Prostate gland (tissue), 2 donors: ENCODE measurements around the gene CDC34. TPM values are rescaled to one million over a fixed set of nuclear protein-coding genes. Genes with fewer than 3 reads are reported as not detected.

Source experiments
- DNase-seq: peaks from one replicate; pipeline ENCODE4 v3.0.0-alpha.2; 2019; ENCODE audit warnings: low spot score
- H3K27ac ChIP-seq, 2 donors: fragments of 200-600 bp; sonication (generic); 2 replicates each; pipeline ENCODE4 v1.5.1; 2017 to 2019
- H3K27me3 ChIP-seq: fragments of 200-600 bp; sonication (generic); replicated peaks from 2 replicates; pipeline ENCODE4 v1.5.1; 2019; ENCODE audit not compliant: insufficient read depth
- H3K36me3 ChIP-seq, 2 donors: fragments of 200-600 bp; sonication (generic); 1 replicate in 1 of 2; 2 replicates in 1 of 2; pipeline versions ENCODE4 v1.5.1 to v1.8.1; 2017 to 2019
- H3K4me1 ChIP-seq: fragments of 200-600 bp; sonication (generic); replicated peaks from 2 replicates; pipeline ENCODE4 v1.5.1; 2019
- H3K4me3 ChIP-seq, 2 donors: fragments of 200-600 bp; sonication (generic); 2 replicates each; pipeline ENCODE4 v1.5.1; 2017 to 2019
- H3K9me3 ChIP-seq: fragments of 200-600 bp; sonication (generic); 2 replicates; pipeline ENCODE4 v1.5.1; 2017
- CTCF ChIP-seq, 4 experiments: fragments of 200-600 bp in 2 of 4; fragments of 450-650 bp in 2 of 4; sonication (generic) in 2 of 4; IDR thresholded peaks; 1 replicate in 3 of 4; 2 replicates in 1 of 4; pipeline ENCODE4 v1.5.1; 2016 to 2019; ENCODE audit warnings: antibody characterized with exemption in 4 of 4, mild to moderate bottlenecking in 2 of 4, moderate library complexity in 2 of 4
- POLR2A ChIP-seq: fragments of 450-650 bp; IDR thresholded peaks from one replicate; pipeline ENCODE4 v1.6.1; 2016; ENCODE audit warnings: antibody characterized with exemption, mild to moderate bottlenecking
- POLR2AphosphoS5 ChIP-seq: sonication (generic); formaldehyde crosslinking; IDR thresholded peaks from one replicate; pipeline ENCODE4 v1.6.1; 2017; ENCODE audit warnings: antibody characterized with exemption
- WGBS: methylation state at CpG from one replicate; pipeline ENCODE4 v1.1.5; 2018; 5-methylcytosine and 5-hydroxymethylcytosine counted together
- intact Hi-C: fragments of 100-400 bp; cut with DNase I; formaldehyde crosslinking; loops from one replicate; pipeline ENCODE4 v1.14.2; 2022
- total RNA-seq, 2 donors: library from RNA; depleted of rRNA; stranded (reverse); fragments of >200 nt; gene quantifications; one replicate each; pipeline ENCODE4 v1.1.0, GENCODE V29; 2016

The CDC34 gene
- total RNA-seq, 2 donors from 2014 or later = 93.4 to 159 TPM

GRCh38 chr19:539429-540030 is 8.0 kb downstream of the CDC34 start:
- Histone ChIP-seq H3K9me3 (no peaks in the 10 kb centered on the region), H3K27ac (no peak overlapping the region), H3K4me1 (no peaks in the 10 kb centered on the region), H3K27me3 (no peaks in the 10 kb centered on the region), H3K36me3 (peaks cover 5 to 21% of the 10 kb centered on the region in 2 donors), H3K4me3 (no peak overlapping the region)
- intact Hi-C loops = no loop called here
- DNase-seq = no peak
- TF ChIP-seq POLR2AphosphoS5 (no peak), POLR2A (no peak), CTCF (IDR thresholded peaks at IDR 0.05) (no peak)
- WGBS = 85% methylated on average over 28 of the region's 30 CpGs

GRCh38 chr19:540867-541637 is 9.5 kb downstream of the CDC34 start:
- H3K4me3 ChIP-seq = no peak overlapping the region
- no peak for DNase-seq
- H3K9me3 ChIP-seq = no peaks in the 10 kb centered on the region
- WGBS = 89% methylated on average over 51 of the region's 51 CpGs
- H3K36me3 ChIP-seq = peaks cover 5 to 21% of the 10 kb centered on the region in 2 donors
- H3K27ac ChIP-seq = no peak overlapping the region
- TF ChIP-seq POLR2A (no peak), POLR2AphosphoS5 (no peak), CTCF (IDR thresholded peaks at IDR 0.05) (no peak)
- no peaks in the 10 kb centered on the region for H3K27me3 ChIP-seq
- intact Hi-C loops = no loop called here
- no peaks in the 10 kb centered on the region for H3K4me1 ChIP-seq

DNA sequence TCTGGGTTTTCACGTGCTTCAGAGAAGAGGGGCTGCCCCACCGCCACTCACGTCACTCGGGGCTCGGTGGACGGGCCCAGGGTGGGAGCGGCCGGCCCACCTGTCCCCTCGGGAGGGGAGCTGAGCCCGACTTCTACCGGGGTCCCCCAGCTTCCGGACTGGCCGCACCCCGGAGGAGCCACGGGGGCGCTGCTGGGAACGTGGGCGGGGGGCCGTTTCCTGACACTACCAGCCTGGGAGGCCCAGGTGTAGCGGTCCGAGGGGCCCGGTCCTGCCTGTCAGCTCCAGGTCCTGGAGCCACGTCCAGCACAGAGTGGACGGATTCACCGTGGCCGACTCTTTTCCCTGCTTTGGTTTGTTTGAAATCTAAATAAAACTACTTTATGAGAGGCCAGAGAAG is 10.1 kb downstream of the CDC34 start:
- H3K36me3 ChIP-seq = peaks cover 0 to 15% of the 10 kb centered on the region in 2 donors
- H3K27ac ChIP-seq = no peak overlapping the region
- no peak for DNase-seq
- H3K4me3 ChIP-seq = no peak overlapping the region
- TF ChIP-seq POLR2A (no peak), POLR2AphosphoS5 (no peak), CTCF (IDR thresholded peaks at IDR 0.05) (no peak)
- 85% methylated on average over 26 of the region's 26 CpGs for WGBS
- H3K27me3 ChIP-seq = no peaks in the 10 kb centered on the region
- no peaks in the 10 kb centered on the region for H3K9me3 ChIP-seq
- H3K4me1 ChIP-seq = no peaks in the 10 kb centered on the region
- intact Hi-C loops = no loop called here

GRCh38 chr19:542173-542866 is 10.8 kb downstream of the CDC34 start:
- TF ChIP-seq POLR2A (no peak), CTCF (IDR thresholded peaks at IDR 0.05) (no peak)
- Histone ChIP-seq H3K36me3 (peaks cover 0 to 12% of the 10 kb centered on the region in 2 donors), H3K4me1 (no peaks in the 10 kb centered on the region), H3K4me3 (no peak overlapping the region), H3K9me3 (no peaks in the 10 kb centered on the region), H3K27ac (no peak overlapping the region), H3K27me3 (no peaks in the 10 kb centered on the region)
- no peak for DNase-seq
- WGBS = 81% methylated on average over 31 of the region's 34 CpGs
- intact Hi-C loops = no loop called here
